HCT116 (cell line): ENCODE measurements around the gene PELO. TPM values are rescaled to one million over a fixed set of nuclear protein-coding genes. Genes with fewer than 3 reads are reported as not detected.

ENCODE experiments used
- ATAC-seq: fragments of 200-7000 bp; cut with Tn5 transposase; 2 replicates; pipeline ENCODE4 v1.9.1; 2020; ENCODE audit warnings: mild to moderate bottlenecking, moderate library complexity
- BruUV-seq: library from RNA; stranded (reverse); fragments of 400-500 nt; replicated peaks from 2 replicates; lab custom pipeline; 2021; lab: Mats Ljungman, UMichigan
- CTCF ChIA-PET: fragments of 300-600 bp; sonication (Branson Sonifier 250); formaldehyde crosslinking; loops from one replicate; lab custom pipeline; 2021; ENCODE audit warnings: antibody characterized with exemption; lab: Charles Lee
- POLR2A ChIA-PET: fragments of 300-600, 350-600 bp; sonication (Branson Sonifier 250); formaldehyde crosslinking; loops from one replicate; lab custom pipeline; 2021; ENCODE audit warnings: antibody characterized with exemption; lab: Charles Lee
- RAD21 ChIA-PET, 2 experiments: fragments of 300-600 bp; sonication (Branson Sonifier 250); formaldehyde crosslinking; loops; one replicate each; lab custom pipeline; 2023; ENCODE audit warnings: low total read pairs in 2 of 2; ENCODE audit not compliant: uncharacterized antibody in 2 of 2, unreplicated experiment in 2 of 2, low non-redundant PET in 1 of 2; lab: Charles Lee
- DNase-seq: peaks from one replicate; pipeline ENCODE4 v3.0.0-alpha.2; 2010; ENCODE audit warnings: low read depth, low spot score
- H2AFZ ChIP-seq: fragments of 200-600 bp; shearing (Covaris generic), sonication (generic); 2 replicates; pipeline ENCODE4 v1.6.1; 2017; ENCODE audit warnings: low read depth, mixed run types, mixed read lengths, antibody characterized with exemption, low read length; ENCODE audit not compliant: poor library complexity, severe bottlenecking
- H3K27ac ChIP-seq: 2 replicates; pipeline ENCODE4 v1.5.1; 2012; ENCODE audit warnings: low read depth, low read length
- H3K27me3 ChIP-seq: fragments of 200-600 bp; sonication (generic); 2 replicates; pipeline ENCODE4 v1.6.1; 2016; ENCODE audit warnings: mixed run types, low read length, mixed read lengths; ENCODE audit not compliant: insufficient read depth
- H3K36me3 ChIP-seq, 2 experiments: fragments of 200-500 bp in 1 of 2; fragments of 200-600 bp in 1 of 2; sonication (Bioruptor generic) in 1 of 2; sonication (generic) in 1 of 2; 2 replicates each; pipeline versions ENCODE4 v1.5.1 to v1.6.1; 2014 to 2016; ENCODE audit warnings: low read length in 2 of 2, inconsistent platforms in 1 of 2, mixed read lengths in 1 of 2, mixed run types in 1 of 2; ENCODE audit not compliant: insufficient read depth in 2 of 2, control insufficient read depth in 1 of 2
- H3K4me1 ChIP-seq, 2 experiments: fragments of 200-600 bp in 1 of 2; sonication (generic) in 1 of 2; 2 replicates each; pipeline versions ENCODE4 v1.5.1 to v1.6.1; 2012 to 2017; ENCODE audit warnings: low read length in 2 of 2, inconsistent platforms in 1 of 2, mild to moderate bottlenecking in 1 of 2, mixed read lengths in 1 of 2, mixed run types in 1 of 2, moderate library complexity in 1 of 2; ENCODE audit not compliant: insufficient read depth in 2 of 2, control insufficient read depth in 1 of 2
- H3K4me2 ChIP-seq: fragments of 200-600 bp; sonication (generic); 2 replicates; pipeline ENCODE4 v1.6.1; 2017; ENCODE audit warnings: mixed run types, low read length, mixed read lengths
- H3K4me3 ChIP-seq, 2 experiments: fragments of 200-600 bp in 1 of 2; sonication (generic) in 1 of 2; replicated peaks in 1 of 2; 2 replicates each; pipeline ENCODE4 v1.5.1; 2011 to 2016; ENCODE audit warnings: low read length in 2 of 2, control low read depth in 1 of 2, low read depth in 1 of 2, mild to moderate bottlenecking in 1 of 2, mixed read lengths in 1 of 2, mixed run types in 1 of 2
- H3K79me2 ChIP-seq: fragments of 200-600 bp; sonication (generic); 2 replicates; pipeline ENCODE4 v1.6.1; 2017; ENCODE audit warnings: mild to moderate bottlenecking, mixed run types, low read length, moderate library complexity, mixed read lengths; ENCODE audit not compliant: insufficient read depth
- H3K9ac ChIP-seq: fragments of 200-600 bp; sonication (generic); 2 replicates; pipeline ENCODE4 v1.6.1; 2016; ENCODE audit warnings: low read length, mixed read lengths
- H3K9me2 ChIP-seq: fragments of 200-600 bp; sonication (generic), shearing (Covaris generic); 2 replicates; pipeline ENCODE4 v1.6.1; 2017; ENCODE audit warnings: mixed run types, mild to moderate bottlenecking, moderate library complexity; ENCODE audit not compliant: insufficient read depth
- H3K9me3 ChIP-seq, 2 experiments: fragments of 200-500 bp in 1 of 2; fragments of 200-600 bp in 1 of 2; sonication (Bioruptor generic) in 1 of 2; sonication (generic) in 1 of 2; 2 replicates each; pipeline ENCODE4 v1.6.1; 2014 to 2017; ENCODE audit warnings: low read length in 2 of 2, mixed read lengths in 2 of 2, inconsistent platforms in 1 of 2, low read depth in 1 of 2, mild to moderate bottlenecking in 1 of 2, mixed run types in 1 of 2, moderate library complexity in 1 of 2; ENCODE audit not compliant: control insufficient read depth in 1 of 2, insufficient read depth in 1 of 2
- H4K20me1 ChIP-seq: fragments of 200-600 bp; sonication (generic), shearing (Covaris generic); 2 replicates; pipeline ENCODE4 v1.6.1; 2017; ENCODE audit warnings: mixed run types, mild to moderate bottlenecking, moderate library complexity; ENCODE audit not compliant: insufficient read depth
- CBX3 ChIP-seq: IDR thresholded peaks from 2 replicates; pipeline ENCODE4 v1.6.1; 2012; ENCODE audit warnings: low read depth
- CEBPB ChIP-seq: IDR thresholded peaks from 2 replicates; pipeline ENCODE4 v1.6.1; 2012; ENCODE audit warnings: low read depth
- CTCF ChIP-seq, 3 experiments: fragments of 200-600 bp in 1 of 3; sonication (generic) in 1 of 3; IDR thresholded peaks in 2 of 3; conservative IDR thresholded peaks in 1 of 3; 2 replicates each; pipeline ENCODE4 v1.5.1; 2012 to 2017; ENCODE audit warnings: low read depth in 2 of 3, low read length in 2 of 3, antibody characterized with exemption in 1 of 3, borderline replicate concordance in 1 of 3, control low read depth in 1 of 3, mild to moderate bottlenecking in 1 of 3, mixed read lengths in 1 of 3, mixed run types in 1 of 3, moderate library complexity in 1 of 3; ENCODE audit not compliant: insufficient read depth in 1 of 3
- EGR1 ChIP-seq: IDR thresholded peaks from 2 replicates; pipeline ENCODE4 v1.6.1; 2012; ENCODE audit warnings: low read depth
- EZH2phosphoT487 ChIP-seq: fragments of 200-600 bp; IDR thresholded peaks from 2 replicates; pipeline ENCODE4 v1.6.1; 2018; ENCODE audit warnings: antibody characterized with exemption, borderline replicate concordance
- FOSL1 ChIP-seq: IDR thresholded peaks from 2 replicates; pipeline ENCODE4 v1.6.1; 2012; ENCODE audit warnings: low read depth
- JUND ChIP-seq: IDR thresholded peaks from 2 replicates; pipeline ENCODE4 v1.6.1; 2012
- REST ChIP-seq: IDR thresholded peaks from 2 replicates; pipeline ENCODE4 v1.6.1; 2012; ENCODE audit warnings: low read depth
- YY1 ChIP-seq: IDR thresholded peaks from 2 replicates; pipeline ENCODE4 v1.6.1; 2011; ENCODE audit warnings: low read length, low read depth, moderate library complexity, mild to moderate bottlenecking; ENCODE audit not compliant: insufficient replicate concordance; ENCODE audit errors: extremely low read depth
- ZBTB33 ChIP-seq: IDR thresholded peaks from 2 replicates; pipeline ENCODE4 v1.6.1; 2011; ENCODE audit warnings: mild to moderate bottlenecking, low read length, moderate library complexity; ENCODE audit not compliant: insufficient replicate concordance; ENCODE audit errors: extremely low read depth
- ZFX ChIP-seq: fragments of 450-650 bp; IDR thresholded peaks from 2 replicates; pipeline ENCODE4 v1.6.1; 2017
- intact Hi-C: fragments of 100-400 bp; cut with micrococcal nuclease; formaldehyde crosslinking; loops from 2 replicates; pipeline ENCODE4 v1.10.0; 2022
- total RNA-seq: library from RNA; stranded (reverse); gene quantifications from one replicate; pipeline ENCODE4 v1.2.1, GENCODE V29; 2021; ENCODE audit not compliant: unreplicated experiment

The PELO gene
- total RNA-seq, 1 experiment from 2014 or later = 16.5 TPM

- TF ChIP-seq ZBTB33 (no peak), REST (no peak)
Measured at GRCh38 chr5:52774005-52774410, 13.7 kb upstream of the PELO start (continued).

GRCh38 chr5:52776116-52776515 is 11.6 kb upstream of the PELO start:
- H3K27ac ChIP-seq = no peak overlapping the region
- H3K9me3 ChIP-seq = no peaks in the 10 kb centered on the region
- intact Hi-C loops = no loop called here
- no peaks in the 10 kb centered on the region for H3K79me2 ChIP-seq
- BruUV-seq = no TSS peak
- no peak for DNase-seq
- H3K36me3 ChIP-seq = no peaks in the 10 kb centered on the region
- CTCF ChIA-PET = no interaction called here
- H2AFZ ChIP-seq = no peak overlapping the region
- no peak overlapping the region for H3K9ac ChIP-seq
- POLR2A ChIA-PET = no interaction called here
- no peak for ATAC-seq
- RAD21 ChIA-PET = no interaction called here
- no peaks in the 10 kb centered on the region for H4K20me1 ChIP-seq
- H3K9me2 ChIP-seq = no peaks in the 10 kb centered on the region
- H3K27me3 ChIP-seq = no peaks in the 10 kb centered on the region
- H3K4me2 ChIP-seq = no peak overlapping the region
- H3K4me3 ChIP-seq = no peak overlapping the region
- no peaks in the 10 kb centered on the region for H3K4me1 ChIP-seq
- no peak for TF ChIP-seq CTCF (IDR thresholded peaks at IDR 0.05 in 2 of 3, conservative IDR thresholded peaks at IDR 0.05 in 1 of 3; ENCODE audit: borderline replicate concordance in 1 of 3, insufficient read depth in 1 of 3, low read depth in 2 of 3, low read length in 2 of 3)
- no peak for TF ChIP-seq REST
- TF ChIP-seq JUND = no peak
- TF ChIP-seq FOSL1 = no peak
- TF ChIP-seq EZH2phosphoT487 = no peak
- TF ChIP-seq CBX3 = no peak
- TF ChIP-seq CEBPB = no peak
- TF ChIP-seq EGR1 = no peak
- no peak for TF ChIP-seq YY1
- TF ChIP-seq ZFX = no peak
